Activated B cell treated with CpG ODN at 0.5 μM for 24 hours (primary cell): ENCODE data around the gene STX2. TPM values are rescaled to one million over a fixed set of nuclear protein-coding genes. Genes with fewer than 3 reads are reported as not detected.

Experiments used
- ATAC-seq: fragments of 200-7000 bp; cut with Tn5 transposase; one replicate; pipeline ENCODE4 v1.10.0; 2021; ENCODE audit warnings: low read depth, mild to moderate bottlenecking, moderate library complexity
- CTCF ChIA-PET: fragments of 350-600 bp; sonication (Branson Sonifier 250); formaldehyde crosslinking; loops from one replicate; lab custom pipeline; 2021; ENCODE audit warnings: antibody characterized with exemption; lab: Charles Lee
- POLR2A ChIA-PET: fragments of 350-600 bp; sonication (Branson Sonifier 250); formaldehyde crosslinking; loops from one replicate; lab custom pipeline; 2021; ENCODE audit warnings: antibody characterized with exemption; lab: Charles Lee
- DNase-seq: peaks from one replicate; pipeline ENCODE4 v3.0.0; 2022
- H3K27ac Mint-ChIP-seq: one replicate; pipeline ENCODE4 v1.8.0; 2020; ENCODE audit warnings: mixed read lengths
- H3K27me3 Mint-ChIP-seq: one replicate; pipeline ENCODE4 v1.8.0; 2021; ENCODE audit warnings: mixed read lengths
- H3K36me3 Mint-ChIP-seq: one replicate; pipeline ENCODE4 v1.8.0; 2021; ENCODE audit warnings: low read depth, mixed read lengths
- H3K4me1 Mint-ChIP-seq: one replicate; pipeline ENCODE4 v1.8.0; 2021; ENCODE audit warnings: mixed read lengths
- H3K4me3 Mint-ChIP-seq: one replicate; pipeline ENCODE4 v1.8.0; 2020; ENCODE audit warnings: mild to moderate bottlenecking, mixed read lengths
- H3K9me3 Mint-ChIP-seq: one replicate; pipeline ENCODE4 v1.8.0; 2020; ENCODE audit warnings: mixed read lengths
- CTCF ChIP-seq: fragments of 200-600 bp; IDR thresholded peaks from one replicate; pipeline ENCODE4 v1.8.0; 2022; ENCODE audit warnings: antibody characterized with exemption, mild to moderate bottlenecking
- intact Hi-C: fragments of 100-400 bp; cut with micrococcal nuclease; formaldehyde crosslinking; loops from one replicate; pipeline ENCODE4 v1.15.1; 2024
- total RNA-seq: library from RNA; stranded (reverse); gene quantifications from 2 replicates; pipeline ENCODE4 v1.2.3, GENCODE V29; 2022

STX2 gene
- total RNA-seq, 1 donor from 2014 or later: 11.0 TPM

GRCh38 chr12:130795906-130796305 is 43.1 kb downstream of the STX2 start:
- H3K4me3 Mint-ChIP-seq: no peak overlapping the region
- H3K4me1 Mint-ChIP-seq: peaks cover 3% of the 10 kb centered on the region
- POLR2A ChIA-PET: no interaction called here
- ATAC-seq: no peak
- TF ChIP-seq CTCF: no peak
- no peaks in the 10 kb centered on the region for H3K9me3 Mint-ChIP-seq
- intact Hi-C loops: no loop called here
- no peak for DNase-seq
- H3K27ac Mint-ChIP-seq: no peak overlapping the region
- CTCF ChIA-PET: no interaction called here
- H3K36me3 Mint-ChIP-seq: peaks cover 69% of the 10 kb centered on the region
- no peaks in the 10 kb centered on the region for H3K27me3 Mint-ChIP-seq

GRCh38 chr12:130793554-130793849 is 45.5 kb downstream of the STX2 start:
- ChIA-PET CTCF (no interaction called here), POLR2A (no interaction called here)
- DNase-seq (no peak), ATAC-seq (no peak)
- peaks cover 3% of the 10 kb centered on the region for H3K4me1 Mint-ChIP-seq
- intact Hi-C loops: no loop called here
- no peaks in the 10 kb centered on the region for H3K9me3 Mint-ChIP-seq
- TF ChIP-seq CTCF: no peak
- H3K27ac Mint-ChIP-seq: no peak overlapping the region
- H3K27me3 Mint-ChIP-seq: no peaks in the 10 kb centered on the region
- H3K36me3 Mint-ChIP-seq: peaks cover 50% of the 10 kb centered on the region
- H3K4me3 Mint-ChIP-seq: no peak overlapping the region

DNA sequence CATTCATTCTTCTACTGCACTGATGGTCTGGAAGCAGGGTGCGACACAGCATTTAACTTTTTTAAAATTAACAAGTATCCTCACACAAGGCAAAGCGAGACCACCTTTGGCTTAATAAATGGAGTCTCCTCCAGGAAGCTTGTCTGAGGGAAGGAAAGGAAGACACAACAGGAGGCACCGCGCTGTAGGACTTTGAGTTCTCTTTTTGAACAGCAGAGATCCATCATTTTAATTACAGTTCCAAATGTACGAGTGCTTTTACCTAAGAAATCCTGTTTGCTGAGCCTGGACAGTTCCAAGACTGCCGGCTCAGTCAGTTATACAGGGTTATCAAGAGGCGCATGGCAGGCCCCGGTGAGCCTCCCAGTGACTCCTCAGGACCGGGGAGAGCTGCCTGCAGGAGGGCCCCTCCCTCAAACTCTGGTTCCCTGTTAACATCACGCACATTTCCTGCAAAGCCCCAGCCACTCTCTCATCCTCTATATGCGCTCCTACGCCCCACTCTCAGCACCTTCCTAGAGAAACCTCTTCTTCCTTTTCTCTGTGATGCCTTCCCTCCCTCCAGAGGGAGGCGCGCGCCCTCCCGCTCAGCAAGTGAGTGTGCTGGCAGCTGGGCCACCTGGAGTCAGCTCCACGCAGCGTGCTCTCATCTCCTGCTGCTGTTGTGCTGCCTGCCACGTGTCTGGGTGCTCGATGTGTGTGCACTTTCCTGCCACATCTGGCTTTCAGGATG is 46.1 kb downstream of the STX2 start:
- ChIA-PET POLR2A (no interaction called here), CTCF (no interaction called here)
- H3K4me3 Mint-ChIP-seq: no peak overlapping the region
- H3K9me3 Mint-ChIP-seq: no peaks in the 10 kb centered on the region
- no peak for ATAC-seq
- H3K4me1 Mint-ChIP-seq: peaks cover 3% of the 10 kb centered on the region
- H3K27me3 Mint-ChIP-seq: no peaks in the 10 kb centered on the region
- H3K36me3 Mint-ChIP-seq: peaks cover 52% of the 10 kb centered on the region
- no peak overlapping the region for H3K27ac Mint-ChIP-seq
- no peak for DNase-seq
- no peak for TF ChIP-seq CTCF
- intact Hi-C loops: no loop called here

DNA sequence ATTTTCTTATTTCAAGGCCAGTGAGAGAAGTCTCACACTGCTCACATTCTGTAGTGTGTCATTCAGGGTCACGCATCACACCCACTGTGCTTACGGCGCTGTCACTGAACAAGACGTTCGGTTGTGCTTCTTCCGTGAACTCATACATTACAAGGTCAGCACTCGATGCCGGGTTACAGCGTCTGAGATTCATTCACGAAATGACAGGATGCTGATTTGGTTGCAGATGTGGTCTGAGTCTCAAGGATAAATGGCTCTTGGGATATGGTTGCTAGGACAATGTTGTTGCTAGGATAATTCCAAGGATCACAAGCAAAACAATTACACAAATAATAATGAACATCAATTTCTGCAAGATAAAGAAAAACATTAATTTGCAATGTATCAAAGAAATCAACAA is 47.4 kb downstream of the STX2 start:
- no peak for TF ChIP-seq CTCF
- Mint-ChIP-seq H3K4me1 (no peaks in the 10 kb centered on the region), H3K36me3 (peaks cover 44% of the 10 kb centered on the region), H3K27me3 (no peaks in the 10 kb centered on the region), H3K4me3 (no peak overlapping the region), H3K9me3 (peaks cover 1% of the 10 kb centered on the region), H3K27ac (no peak overlapping the region)
- no peak for ATAC-seq
- ChIA-PET CTCF (no interaction called here), POLR2A (no interaction called here)
- intact Hi-C loops: no loop called here
- DNase-seq: no peak

- Mint-ChIP-seq H3K27ac (no peak overlapping the region), H3K36me3 (peaks cover 46% of the 10 kb centered on the region), H3K4me1 (no peaks in the 10 kb centered on the region), H3K4me3 (no peak overlapping the region), H3K9me3 (peaks cover 15% of the 10 kb centered on the region), H3K27me3 (no peaks in the 10 kb centered on the region)
- intact Hi-C loops: no loop called here
- DNase-seq (no peak), ATAC-seq (no peak)
- POLR2A ChIA-PET: no interaction called here
- CTCF ChIA-PET: no interaction called here
- TF ChIP-seq CTCF: no peak
Observed at GRCh38 chr12:130788515-130788914, 50.5 kb downstream of the STX2 start.
